Esophagus squamous epithelium (tissue), 5 donors: ENCODE data around the gene ESYT2. TPM values are rescaled to one million over a fixed set of nuclear protein-coding genes. Genes with fewer than 3 reads are reported as not detected.

Experiments
- DNase-seq: peaks from one replicate; lab custom pipeline; 2025; lab: John Stamatoyannopoulos, UW
- H3K27ac ChIP-seq, 4 donors: fragments of 200-600 bp; sonication (generic); one replicate each; pipeline ENCODE4 v1.5.1; 2016 to 2019; ENCODE audit warnings: mild to moderate bottlenecking in 1 of 4
- H3K27me3 ChIP-seq, 4 donors: fragments of 200-600 bp; sonication (generic); 1 replicate in 3 of 4; 2 replicates in 1 of 4; pipeline versions ENCODE4 v1.5.1 to v1.6.0; 2017 to 2021; ENCODE audit warnings: antibody characterized with exemption in 1 of 4
- H3K36me3 ChIP-seq, 3 donors: fragments of 200-600 bp; sonication (generic); one replicate each; pipeline ENCODE4 v1.5.1; 2016 to 2019
- H3K4me1 ChIP-seq, 3 donors: fragments of 200-600 bp; sonication (generic); one replicate each; pipeline ENCODE4 v1.5.1; 2017 to 2019
- H3K4me3 ChIP-seq, 4 donors: fragments of 200-600 bp; sonication (generic); 1 replicate in 3 of 4; 2 replicates in 1 of 4; pipeline ENCODE4 v1.5.1; 2016 to 2019; ENCODE audit warnings: mild to moderate bottlenecking in 2 of 4, moderate library complexity in 1 of 4
- H3K9me3 ChIP-seq, 3 donors: fragments of 200-600 bp; sonication (generic); one replicate each; pipeline ENCODE4 v1.5.1; 2016 to 2019
- POLR2A ChIP-seq, 4 donors: fragments of 450-650 bp; IDR thresholded peaks; one replicate each; pipeline ENCODE4 v1.6.1; 2017; ENCODE audit warnings: antibody characterized with exemption in 4 of 4, mild to moderate bottlenecking in 4 of 4, moderate library complexity in 3 of 4
- WGBS, 2 donors: methylation state at CpG; one replicate each; pipeline ENCODE4 v1.1.5; 2018; 5-methylcytosine and 5-hydroxymethylcytosine counted together
- intact Hi-C: fragments of 100-400 bp; cut with DNase I; formaldehyde crosslinking; loops from one replicate; pipeline ENCODE4 v1.15.0; 2022
- total RNA-seq, 4 donors: library from RNA; depleted of rRNA; stranded (reverse); fragments of >200 nt; gene quantifications; one replicate each; pipeline ENCODE4 v1.1.0, GENCODE V29; 2016
- TF ChIP-seq, protein P1 (sequence below), 6 experiments: fragments of 450-650 bp in 4 of 6; fragments of 200-600 bp in 2 of 6; sonication (generic) in 2 of 6; IDR thresholded peaks; one replicate each; pipeline ENCODE4 v1.5.1; 2016 to 2019; ENCODE audit warnings: antibody characterized with exemption in 6 of 6, mild to moderate bottlenecking in 4 of 6, moderate library complexity in 4 of 6
- donor health status: DM: yes; HTN: yes; CAD: no.

ESYT2 gene
- total RNA-seq, 4 donors from 2014 or later, result 52.1 to 94.2 (median 60.5) TPM

DNA sequence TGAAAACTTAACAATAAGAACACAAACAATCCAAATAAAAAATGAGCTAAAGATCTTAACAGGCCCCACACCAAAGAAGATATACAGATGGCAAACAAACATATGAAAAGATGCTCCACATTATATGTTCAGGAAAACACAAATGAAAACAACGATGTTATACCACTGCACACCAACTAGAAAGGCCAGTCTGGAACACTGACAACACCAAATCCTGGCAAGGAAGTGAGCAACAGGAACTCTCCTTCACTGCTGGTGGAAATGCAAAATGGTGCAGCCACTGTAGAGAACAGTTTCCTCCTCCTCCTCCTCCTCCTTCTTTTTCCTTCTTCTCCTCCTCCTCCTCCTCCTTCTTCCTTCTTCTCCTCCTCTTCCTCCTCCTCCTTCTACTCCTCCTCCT lies 112.5 kb downstream of the ESYT2 start:
- WGBS, 2 donors, result 78 to 88% methylated on average over 1 of the region's 1 CpG
- no peaks in the 10 kb centered on the region for H3K27me3 ChIP-seq
- intact Hi-C loops, result no loop called here
- no peaks in the 10 kb centered on the region for H3K36me3 ChIP-seq
- no peaks in the 10 kb centered on the region for H3K9me3 ChIP-seq
- no peak overlapping the region for H3K4me3 ChIP-seq
- H3K27ac ChIP-seq, result no peak overlapping the region
- no peaks in the 10 kb centered on the region for H3K4me1 ChIP-seq
- DNase-seq, result no peak
- TF ChIP-seq, protein P1, sequence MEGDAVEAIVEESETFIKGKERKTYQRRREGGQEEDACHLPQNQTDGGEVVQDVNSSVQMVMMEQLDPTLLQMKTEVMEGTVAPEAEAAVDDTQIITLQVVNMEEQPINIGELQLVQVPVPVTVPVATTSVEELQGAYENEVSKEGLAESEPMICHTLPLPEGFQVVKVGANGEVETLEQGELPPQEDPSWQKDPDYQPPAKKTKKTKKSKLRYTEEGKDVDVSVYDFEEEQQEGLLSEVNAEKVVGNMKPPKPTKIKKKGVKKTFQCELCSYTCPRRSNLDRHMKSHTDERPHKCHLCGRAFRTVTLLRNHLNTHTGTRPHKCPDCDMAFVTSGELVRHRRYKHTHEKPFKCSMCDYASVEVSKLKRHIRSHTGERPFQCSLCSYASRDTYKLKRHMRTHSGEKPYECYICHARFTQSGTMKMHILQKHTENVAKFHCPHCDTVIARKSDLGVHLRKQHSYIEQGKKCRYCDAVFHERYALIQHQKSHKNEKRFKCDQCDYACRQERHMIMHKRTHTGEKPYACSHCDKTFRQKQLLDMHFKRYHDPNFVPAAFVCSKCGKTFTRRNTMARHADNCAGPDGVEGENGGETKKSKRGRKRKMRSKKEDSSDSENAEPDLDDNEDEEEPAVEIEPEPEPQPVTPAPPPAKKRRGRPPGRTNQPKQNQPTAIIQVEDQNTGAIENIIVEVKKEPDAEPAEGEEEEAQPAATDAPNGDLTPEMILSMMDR (IDR thresholded peaks at IDR 0.05), result no peak
- TF ChIP-seq POLR2A (IDR thresholded peaks at IDR 0.05), result no peak

DNA sequence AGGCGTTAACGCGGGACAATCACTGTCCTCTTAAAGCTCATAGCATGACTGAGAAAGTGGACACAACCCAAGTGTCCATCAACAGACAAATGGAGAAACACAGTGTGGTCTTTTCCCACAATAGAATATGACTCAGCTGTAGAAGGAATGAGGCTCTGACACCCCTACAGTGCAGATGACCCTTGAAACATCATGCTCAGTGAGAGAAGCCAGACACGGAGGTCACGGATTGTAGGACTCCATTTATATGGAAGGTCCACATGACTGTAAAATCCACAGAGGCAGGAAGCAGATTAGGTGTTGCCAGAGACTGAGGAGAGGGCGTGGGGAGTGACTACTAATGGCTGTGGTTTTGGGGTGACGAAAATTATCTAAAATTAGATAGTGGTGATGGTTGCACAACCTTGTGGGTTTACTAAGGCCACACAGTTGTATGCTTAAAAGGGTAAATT lies 118.6 kb downstream of the ESYT2 start:
- no peak overlapping the region for H3K27ac ChIP-seq
- H3K4me3 ChIP-seq, result no peak overlapping the region
- intact Hi-C loops, result no loop called here
- H3K4me1 ChIP-seq, result peaks cover 0 to 8% (median under 1%) of the 10 kb centered on the region in 3 donors
- no peaks in the 10 kb centered on the region for H3K27me3 ChIP-seq
- H3K36me3 ChIP-seq, result no peaks in the 10 kb centered on the region
- no peak for TF ChIP-seq POLR2A (IDR thresholded peaks at IDR 0.05)
- TF ChIP-seq, protein P1 (IDR thresholded peaks at IDR 0.05), result no peak
- H3K9me3 ChIP-seq, result no peaks in the 10 kb centered on the region
- WGBS, 2 donors, result 32 to 70% methylated on average over 3 to 7 of the region's 7 CpGs
- no peak for DNase-seq

DNA sequence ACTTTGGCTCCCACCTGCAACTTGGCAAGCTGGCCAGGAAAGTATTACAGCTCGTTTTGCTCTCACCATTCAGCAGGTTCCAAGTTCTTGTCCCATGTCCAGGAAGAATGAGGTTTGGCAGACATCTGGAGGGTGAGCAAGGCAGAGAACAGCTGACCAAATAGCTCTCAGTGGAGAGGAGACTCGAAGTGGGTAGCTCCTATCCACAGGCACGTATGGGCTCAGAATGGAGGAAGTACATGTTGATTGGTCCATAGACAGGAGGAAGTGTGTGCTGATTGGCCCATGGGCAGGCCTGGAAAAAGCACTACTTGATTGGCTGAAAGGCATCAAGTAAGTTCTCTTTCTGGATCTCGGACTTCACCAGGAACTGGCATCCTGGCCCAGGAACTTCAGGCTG lies 121.7 kb downstream of the ESYT2 start:
- Histone ChIP-seq H3K36me3 (no peaks in the 10 kb centered on the region), H3K27me3 (no peaks in the 10 kb centered on the region), H3K4me1 (peaks cover 5 to 31% (median 17%) of the 10 kb centered on the region in 3 donors), H3K27ac (no peak overlapping the region), H3K9me3 (no peaks in the 10 kb centered on the region), H3K4me3 (no peak overlapping the region)
- intact Hi-C loops, result loop anchor here (10.0 kb wide), 1 partner anchor 127 kb away; no protein-coding TSS in a partner anchor
- 70 to 90% methylated on average over 2 to 4 of the region's 4 CpGs for WGBS, 2 donors
- TF ChIP-seq, protein P1 (IDR thresholded peaks at IDR 0.05), result no peak
- TF ChIP-seq POLR2A (IDR thresholded peaks at IDR 0.05), result no peak
- no peak for DNase-seq

DNA sequence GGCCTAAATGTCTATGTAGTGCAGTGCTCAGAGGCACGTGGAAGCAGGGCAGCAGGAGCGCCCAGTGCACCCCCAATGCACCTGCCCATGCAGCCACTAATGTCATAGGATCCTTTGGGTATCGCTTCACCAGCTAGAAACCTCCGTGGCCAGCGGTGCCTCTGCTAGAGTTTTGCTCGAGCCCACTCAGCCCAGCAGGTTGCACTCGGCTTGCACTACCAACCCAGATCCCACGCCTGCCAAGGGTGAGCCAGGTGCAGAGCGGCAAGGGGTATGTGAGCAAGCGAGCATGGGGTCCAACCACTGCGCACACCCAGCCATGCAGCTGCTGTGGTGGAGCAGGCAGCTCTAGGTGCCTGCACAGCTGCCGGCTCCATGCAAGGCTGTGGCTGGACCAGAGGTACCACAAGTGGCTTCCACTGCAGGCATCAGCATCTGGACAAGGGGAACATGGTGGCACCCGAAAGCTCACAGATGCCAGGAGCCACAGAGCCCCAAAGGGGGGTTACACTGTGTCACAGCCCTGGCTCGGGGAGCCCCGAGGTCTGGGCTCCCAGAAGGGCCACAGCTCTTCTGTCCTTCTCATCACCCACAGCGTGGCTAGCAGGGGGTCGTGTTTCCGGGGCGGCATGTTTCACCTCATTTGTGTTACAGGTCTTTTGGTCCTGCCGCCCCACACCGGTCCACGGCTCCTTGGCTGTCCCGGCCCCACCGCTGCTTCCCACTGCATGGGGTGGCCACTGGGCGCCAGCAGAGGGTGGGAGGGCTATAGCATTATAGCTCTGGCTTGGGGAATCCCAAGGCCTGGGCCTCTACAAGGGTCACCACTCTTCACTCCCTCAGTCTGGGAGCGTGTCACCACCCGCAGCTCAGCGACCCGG lies 122.4 kb downstream of the ESYT2 start:
- H3K36me3 ChIP-seq, result no peaks in the 10 kb centered on the region
- H3K4me3 ChIP-seq, result no peak overlapping the region
- TF ChIP-seq, protein P1 (IDR thresholded peaks at IDR 0.05), result no peak
- TF ChIP-seq POLR2A (IDR thresholded peaks at IDR 0.05), result no peak
- no peaks in the 10 kb centered on the region for H3K9me3 ChIP-seq
- WGBS, 2 donors, result 98% methylated on average over 8 to 21 of the region's 29 CpGs
- H3K27ac ChIP-seq, result no peak overlapping the region
- H3K27me3 ChIP-seq, result no peaks in the 10 kb centered on the region
- no peak for DNase-seq
- intact Hi-C loops, result loop anchor here (10.0 kb wide), 1 partner anchor 128 kb away; no protein-coding TSS in a partner anchor
- H3K4me1 ChIP-seq, result peaks cover 5 to 31% (median 17%) of the 10 kb centered on the region in 3 donors

DNA sequence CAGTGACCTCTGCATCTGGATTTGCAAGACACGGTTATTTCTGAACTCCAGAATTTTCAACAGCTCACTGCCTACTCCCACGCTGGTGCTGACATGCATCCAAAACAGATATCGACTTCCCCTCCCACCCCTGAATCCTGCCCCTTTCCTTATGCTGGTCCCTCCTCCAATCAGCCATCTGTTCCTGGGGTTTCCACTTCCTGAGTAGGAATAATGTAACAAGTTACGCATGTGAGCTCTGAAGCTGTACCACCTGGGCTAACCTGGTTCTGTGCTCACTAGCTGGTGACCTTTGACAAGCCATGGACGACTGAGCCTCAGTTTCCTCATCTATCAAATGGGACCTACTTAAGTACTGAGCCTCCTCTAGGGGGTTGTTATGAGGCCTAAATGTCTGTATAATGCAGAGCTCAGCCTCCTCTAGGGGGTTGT lies 123.0 kb downstream of the ESYT2 start:
- H3K4me3 ChIP-seq, result no peak overlapping the region
- 69 to 73% methylated on average over 5 of the region's 5 CpGs for WGBS, 2 donors
- TF ChIP-seq, protein P1 (IDR thresholded peaks at IDR 0.05), result no peak
- no peak for TF ChIP-seq POLR2A (IDR thresholded peaks at IDR 0.05)
- peaks cover 5 to 31% (median 17%) of the 10 kb centered on the region in 3 donors for H3K4me1 ChIP-seq
- H3K27me3 ChIP-seq, result no peaks in the 10 kb centered on the region
- H3K36me3 ChIP-seq, result peaks cover 0 to 2% (median 0%) of the 10 kb centered on the region in 3 donors
- intact Hi-C loops, result loop anchor here (10.0 kb wide), 1 partner anchor 129 kb away; no protein-coding TSS in a partner anchor
- H3K27ac ChIP-seq, result no peak overlapping the region
- no peak for DNase-seq
- no peaks in the 10 kb centered on the region for H3K9me3 ChIP-seq
